ENCODE measurements around the gene RUVBL1.

Gene RUVBL1

DNA sequence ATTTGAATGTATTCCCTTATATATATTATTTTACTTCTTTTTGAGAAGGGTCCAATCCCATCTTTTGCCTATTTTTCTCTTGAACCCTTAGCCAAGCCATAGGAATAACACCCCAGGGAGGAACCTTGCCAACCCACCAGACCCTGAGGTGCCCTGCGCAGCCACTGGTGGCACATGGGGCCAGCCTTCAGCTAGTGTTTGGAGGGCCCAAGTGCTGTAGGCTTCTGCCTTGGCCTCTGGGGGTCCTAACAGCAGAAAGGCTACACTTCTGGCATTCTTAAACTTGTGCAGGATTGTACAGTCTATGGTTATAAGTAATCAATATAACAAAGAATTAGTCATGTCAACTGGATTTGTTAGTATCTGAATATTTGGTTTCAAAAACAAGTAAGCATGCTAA, 34.5 kb downstream of the RUVBL1 start:
- TF ChIP-seq, protein P1, sequence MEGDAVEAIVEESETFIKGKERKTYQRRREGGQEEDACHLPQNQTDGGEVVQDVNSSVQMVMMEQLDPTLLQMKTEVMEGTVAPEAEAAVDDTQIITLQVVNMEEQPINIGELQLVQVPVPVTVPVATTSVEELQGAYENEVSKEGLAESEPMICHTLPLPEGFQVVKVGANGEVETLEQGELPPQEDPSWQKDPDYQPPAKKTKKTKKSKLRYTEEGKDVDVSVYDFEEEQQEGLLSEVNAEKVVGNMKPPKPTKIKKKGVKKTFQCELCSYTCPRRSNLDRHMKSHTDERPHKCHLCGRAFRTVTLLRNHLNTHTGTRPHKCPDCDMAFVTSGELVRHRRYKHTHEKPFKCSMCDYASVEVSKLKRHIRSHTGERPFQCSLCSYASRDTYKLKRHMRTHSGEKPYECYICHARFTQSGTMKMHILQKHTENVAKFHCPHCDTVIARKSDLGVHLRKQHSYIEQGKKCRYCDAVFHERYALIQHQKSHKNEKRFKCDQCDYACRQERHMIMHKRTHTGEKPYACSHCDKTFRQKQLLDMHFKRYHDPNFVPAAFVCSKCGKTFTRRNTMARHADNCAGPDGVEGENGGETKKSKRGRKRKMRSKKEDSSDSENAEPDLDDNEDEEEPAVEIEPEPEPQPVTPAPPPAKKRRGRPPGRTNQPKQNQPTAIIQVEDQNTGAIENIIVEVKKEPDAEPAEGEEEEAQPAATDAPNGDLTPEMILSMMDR (IDR thresholded peaks at IDR 0.05), result no peak

DNA sequence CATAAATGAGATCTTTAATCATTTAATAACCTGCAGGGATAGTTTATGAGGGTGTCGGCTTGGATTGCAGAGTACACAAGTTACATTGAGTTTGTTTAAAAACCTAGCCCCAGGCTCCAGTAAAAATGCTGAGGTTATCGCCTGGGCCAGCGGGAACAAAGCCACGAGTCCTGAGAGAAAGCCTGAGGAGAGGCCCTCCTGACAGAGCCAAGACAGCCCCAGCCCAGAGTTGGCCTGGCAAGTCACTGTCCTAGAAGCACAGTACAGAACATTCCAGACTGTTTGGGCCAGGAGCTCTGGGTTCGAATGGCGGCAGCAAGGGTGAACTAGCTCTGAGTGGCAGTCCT, 39.0 kb downstream of the RUVBL1 start:
- TF ChIP-seq, protein P1 (IDR thresholded peaks at IDR 0.05), result no peak

DNA sequence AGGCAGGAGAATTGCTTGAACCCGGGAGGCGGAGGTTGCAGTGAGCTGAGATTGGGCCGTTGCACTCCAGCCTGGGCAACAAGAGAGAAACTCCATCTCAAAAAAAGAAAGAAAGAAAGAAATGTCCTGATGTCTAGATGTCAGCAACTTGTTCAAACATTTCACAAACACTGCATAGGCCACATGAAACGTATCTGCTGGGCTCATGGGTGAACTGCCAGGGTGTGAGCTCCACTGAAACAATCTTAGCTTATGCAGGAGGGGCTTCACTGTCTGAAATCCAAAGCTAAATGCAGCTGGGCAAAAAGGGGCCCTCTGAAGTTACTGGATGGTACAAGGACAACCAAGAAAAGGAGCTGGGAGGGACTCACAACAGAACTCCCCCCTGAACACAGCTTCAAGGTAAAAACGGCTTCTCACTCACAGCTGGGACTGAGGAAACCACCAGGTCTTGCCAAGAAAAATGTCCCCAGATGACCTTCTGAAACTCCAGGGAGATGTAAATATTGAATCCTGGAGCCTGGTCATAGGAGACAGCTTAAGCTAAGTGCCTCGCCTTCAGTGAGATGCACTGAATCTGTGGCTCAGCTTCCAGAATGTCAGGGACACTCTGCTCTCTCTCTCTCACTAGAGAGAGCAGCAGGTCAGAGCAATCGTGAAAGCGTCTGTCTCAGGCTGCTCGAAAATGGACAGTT, 39.5 kb downstream of the RUVBL1 start:
- TF ChIP-seq, protein P1 (IDR thresholded peaks at IDR 0.05), result no peak

GRCh38 chr3:128083396-128083795, 40.2 kb downstream of the RUVBL1 start:
- TF ChIP-seq, protein P1 (IDR thresholded peaks at IDR 0.05), result no peak

GRCh38 chr3:128082546-128082945, 41.1 kb downstream of the RUVBL1 start:
- TF ChIP-seq, protein P1 (IDR thresholded peaks at IDR 0.05), result no peak

DNA sequence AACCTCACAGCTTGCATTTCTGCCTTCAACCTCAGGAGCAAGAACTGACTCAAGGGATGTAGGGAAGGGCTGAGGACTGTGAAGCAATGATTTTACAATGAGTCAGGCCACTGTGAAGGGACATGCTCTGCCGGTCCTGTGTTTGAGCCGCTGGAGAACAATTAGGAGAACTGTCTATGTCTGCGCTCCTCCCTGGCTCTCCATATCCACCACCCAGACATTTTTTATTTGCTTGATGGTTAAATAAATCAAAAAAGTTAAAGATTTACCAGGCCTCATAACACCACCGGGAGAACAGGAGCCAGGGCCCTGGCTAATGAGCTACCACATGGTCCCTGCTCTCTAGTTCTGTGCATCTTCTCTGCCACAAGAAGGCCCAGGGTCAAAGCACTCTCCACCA, 41.8 kb downstream of the RUVBL1 start:
- TF ChIP-seq, protein P1 (IDR thresholded peaks at IDR 0.05), result no peak

DNA sequence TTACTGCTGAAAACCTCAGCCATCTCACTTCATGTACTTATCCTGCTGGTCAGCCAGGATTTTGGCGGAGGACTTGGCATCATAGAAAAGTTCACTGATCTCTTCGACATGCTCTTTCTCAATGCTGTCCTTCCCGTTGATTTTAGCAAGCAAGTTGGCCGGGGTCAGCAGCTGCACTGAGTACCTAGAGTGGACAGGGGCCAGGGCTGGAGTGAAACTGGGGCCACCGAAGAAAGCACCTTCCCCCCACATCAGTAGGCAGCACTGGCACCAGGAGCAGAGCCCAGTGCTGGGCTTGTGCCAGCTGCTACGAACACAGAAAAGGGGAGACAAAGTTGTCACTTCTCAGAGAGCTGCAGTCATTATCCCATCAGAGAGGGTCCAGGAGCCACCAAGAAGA, 42.4 kb downstream of the RUVBL1 start:
- TF ChIP-seq, protein P1 (IDR thresholded peaks at IDR 0.05), result no peak
